ENCODE measurements around the gene CD300H.

The CD300H gene

DNA sequence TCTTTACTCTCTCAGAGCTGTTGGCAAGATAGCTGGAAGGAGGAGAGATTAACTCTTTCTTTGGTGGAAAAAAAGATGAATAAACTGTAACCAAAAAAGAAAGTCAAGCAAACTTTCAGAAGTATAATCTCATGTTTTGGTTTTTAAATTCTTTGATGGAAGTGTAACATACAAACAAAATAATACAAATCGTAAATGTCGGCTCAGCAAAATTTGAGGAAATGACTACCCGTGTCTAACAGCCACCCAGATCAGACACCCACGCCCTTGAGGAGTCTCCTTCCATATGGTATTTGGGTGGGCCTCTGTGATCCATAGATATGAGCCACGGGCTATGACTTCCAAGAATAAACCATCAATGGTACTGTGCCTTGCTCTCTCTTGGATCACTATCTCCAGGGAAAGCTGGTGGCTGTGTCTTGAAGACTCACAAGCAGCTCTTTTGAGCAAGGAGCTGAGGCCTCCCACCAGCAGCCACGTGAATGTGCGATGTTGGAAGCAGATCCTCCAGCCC lies 11.8 kb downstream of the CD300H start:
- no peak overlapping the region for H3K27ac ChIP-seq
- no peak for DNase-seq (ENCODE audit: low read depth, low spot score)

DNA sequence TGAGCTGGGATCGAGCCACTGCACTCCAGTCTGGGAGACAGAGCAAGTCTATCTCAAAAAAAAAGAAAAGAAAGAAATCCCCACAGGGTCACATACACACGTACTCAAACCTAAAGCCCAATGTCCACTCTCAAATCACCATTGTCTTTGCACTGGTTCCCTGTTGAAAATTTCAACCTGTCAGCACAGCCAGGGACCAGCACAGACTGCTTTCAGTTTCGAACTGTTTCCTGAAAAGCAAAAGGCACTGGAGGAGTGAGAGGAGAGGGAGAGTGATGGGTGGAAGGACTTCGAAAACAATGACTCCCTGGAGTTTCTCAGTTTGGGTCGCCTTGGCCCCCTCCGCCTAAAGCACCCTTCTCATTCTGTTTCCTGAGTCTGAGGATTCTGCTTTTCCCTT lies 12.4 kb downstream of the CD300H start:
- DNase-seq (ENCODE audit: low read depth, low spot score): no peak

DNA sequence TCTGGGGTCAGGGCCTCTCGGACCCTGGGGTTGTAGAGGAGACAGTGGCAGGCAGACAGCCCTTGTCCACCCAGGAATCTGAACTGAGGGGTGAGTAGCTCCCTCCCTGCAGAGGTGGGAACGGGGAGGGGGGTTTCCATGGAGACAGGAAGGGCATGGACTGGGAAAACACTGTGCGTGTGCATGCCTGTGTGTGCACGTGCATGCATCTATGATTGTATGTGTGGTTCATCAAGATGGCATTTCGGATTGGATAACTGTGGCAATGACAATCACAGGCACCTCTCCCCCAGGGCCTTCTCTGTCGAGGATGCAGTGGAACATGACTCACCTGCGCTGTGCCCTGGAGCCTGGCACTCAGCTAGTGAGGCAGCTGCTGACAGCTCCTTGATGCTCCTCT lies 15.3 kb downstream of the CD300H start:
- peak; percentile 72 for DNase-seq (ENCODE audit: low read depth, low spot score)
- H3K27ac ChIP-seq: no peak overlapping the region

More for the DNA sequence above, 12.4 kb downstream of the CD300H start:
- H3K27ac ChIP-seq: no peak overlapping the region

DNA sequence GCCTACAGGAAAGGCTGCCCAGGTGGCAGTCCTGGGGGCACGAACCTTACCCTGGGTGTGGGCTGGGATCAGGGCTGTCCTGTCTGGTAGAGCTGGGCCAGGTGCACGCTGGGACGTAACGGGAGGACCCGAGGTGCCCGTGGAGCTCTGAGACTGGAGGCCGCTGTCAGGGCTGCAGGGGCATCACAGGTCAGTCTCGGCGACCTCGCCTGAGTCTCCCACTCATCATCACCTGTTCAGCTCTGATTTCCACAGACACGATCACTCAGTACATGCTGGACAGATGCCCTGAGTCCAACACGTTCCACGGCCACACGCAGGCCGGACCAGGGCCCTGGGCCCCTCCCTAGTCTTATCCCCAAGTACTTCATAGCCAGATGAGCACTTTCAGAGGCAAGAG lies 16.7 kb downstream of the CD300H start:
- H3K27ac ChIP-seq: no peak overlapping the region
- DNase-seq (ENCODE audit: low read depth, low spot score): no peak

DNA sequence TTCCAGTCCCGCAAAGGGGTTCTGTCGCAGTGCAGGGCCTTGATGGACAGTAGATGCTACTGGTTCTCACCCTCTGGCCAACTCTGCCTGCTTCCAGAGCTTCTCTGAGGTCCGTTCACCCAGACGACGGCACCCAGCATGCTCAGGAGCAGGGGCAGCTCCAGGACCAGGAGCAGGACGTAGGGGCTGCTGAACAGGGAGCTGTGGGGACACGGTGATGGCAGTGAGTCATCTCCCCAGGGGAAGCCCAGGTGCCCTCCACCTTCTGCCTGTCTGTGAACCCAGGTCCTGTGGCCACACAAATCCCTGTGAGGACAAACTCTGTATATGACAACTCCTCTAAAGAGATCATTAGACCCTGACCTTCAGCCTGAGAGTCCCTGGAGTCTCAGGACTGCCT lies 18.0 kb downstream of the CD300H start:
- no peak for DNase-seq (ENCODE audit: low read depth, low spot score)
- no peak overlapping the region for H3K27ac ChIP-seq

DNA sequence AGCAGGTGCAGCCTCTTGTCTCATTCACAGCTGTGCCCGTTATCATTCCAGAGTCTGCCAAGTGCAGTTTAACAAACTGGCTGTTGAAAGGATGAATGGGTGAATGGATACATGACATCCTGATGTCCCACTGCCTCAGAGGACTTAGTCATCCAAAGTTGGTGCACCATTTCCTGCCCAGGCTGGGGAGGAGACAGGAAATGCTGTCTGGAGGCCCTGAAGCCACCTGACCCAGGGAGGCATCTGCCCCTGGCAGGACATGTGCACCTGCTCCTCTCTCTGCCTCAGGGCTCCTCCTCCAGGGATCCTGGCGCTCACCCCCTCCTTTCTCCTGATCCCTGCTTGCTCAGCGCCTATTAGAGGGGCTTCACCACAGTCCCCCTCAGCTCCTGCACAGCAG lies 19.6 kb downstream of the CD300H start:
- no peak overlapping the region for H3K27ac ChIP-seq
- no peak for DNase-seq (ENCODE audit: low read depth, low spot score)

DNA sequence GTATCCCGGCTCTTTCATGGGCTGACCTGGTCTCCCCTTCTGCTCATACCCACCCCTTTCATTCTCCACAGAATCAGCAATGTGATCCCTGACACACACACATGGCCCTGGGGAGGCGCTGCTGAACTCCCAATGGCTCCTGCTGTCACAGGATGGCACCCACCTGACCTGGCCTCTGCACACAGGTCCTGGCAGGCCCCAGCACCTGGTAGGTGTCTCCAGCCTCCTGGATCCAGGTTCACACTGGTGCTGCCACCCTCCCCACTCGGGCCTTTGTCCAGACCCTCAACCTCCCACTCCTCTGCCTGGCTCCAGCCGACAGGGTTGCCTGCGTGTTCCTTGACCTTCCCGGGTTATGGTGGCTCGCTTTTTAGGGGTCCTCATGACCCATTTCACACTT lies 20.0 kb downstream of the CD300H start:
- H3K27ac ChIP-seq: no peak overlapping the region
- no peak for DNase-seq (ENCODE audit: low read depth, low spot score)

DNA sequence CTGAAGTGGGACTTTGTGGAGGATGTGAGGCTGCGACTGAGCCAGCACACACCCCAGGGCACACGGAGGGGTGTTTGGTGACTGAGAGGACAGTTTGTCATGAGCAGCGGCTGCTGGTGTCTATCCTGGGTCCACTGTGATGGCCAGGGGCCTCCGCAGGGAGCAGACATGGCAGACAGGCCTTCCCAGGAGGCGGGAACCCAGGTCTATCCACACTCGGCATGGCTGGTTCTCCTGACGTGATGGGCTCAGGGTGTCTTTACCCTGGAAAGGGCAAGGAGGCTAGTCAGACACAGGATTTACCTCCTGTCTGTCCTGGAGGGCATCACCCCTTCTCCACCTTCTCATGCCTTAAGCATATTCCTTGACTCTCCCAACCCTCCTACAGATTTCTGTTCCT lies 20.7 kb downstream of the CD300H start:
- no peak for DNase-seq (ENCODE audit: low read depth, low spot score)
- no peak overlapping the region for H3K27ac ChIP-seq

DNA sequence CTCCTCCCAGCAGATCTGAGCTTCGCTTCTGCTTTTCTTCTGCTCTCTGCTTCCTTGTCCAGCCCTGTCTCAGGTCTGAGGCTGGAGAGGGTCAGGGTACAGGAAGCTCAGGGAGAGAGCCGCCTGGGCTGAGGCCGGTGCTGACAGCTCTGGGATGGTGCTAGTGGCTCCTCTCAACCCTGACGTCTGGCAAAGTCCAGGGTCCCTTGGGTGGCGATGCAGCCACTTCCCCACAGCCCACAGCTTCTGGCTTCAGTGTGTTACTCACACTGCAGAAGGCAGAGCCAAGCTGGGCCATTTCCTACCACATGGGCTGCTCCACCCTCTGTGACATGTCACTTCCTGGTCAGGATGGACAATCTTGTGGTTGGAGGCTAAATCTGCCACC lies 21.5 kb downstream of the CD300H start, which contains the start of gene CD300C:
CD300C (minus strand) TSS at position 273 of the 388 bp plus-strand sequence. CDS start 333 bp downstream, outside the sequence.
- no peak within 1 kb of the TSS for H3K27ac ChIP-seq
- no peak for DNase-seq (ENCODE audit: low read depth, low spot score)

DNA sequence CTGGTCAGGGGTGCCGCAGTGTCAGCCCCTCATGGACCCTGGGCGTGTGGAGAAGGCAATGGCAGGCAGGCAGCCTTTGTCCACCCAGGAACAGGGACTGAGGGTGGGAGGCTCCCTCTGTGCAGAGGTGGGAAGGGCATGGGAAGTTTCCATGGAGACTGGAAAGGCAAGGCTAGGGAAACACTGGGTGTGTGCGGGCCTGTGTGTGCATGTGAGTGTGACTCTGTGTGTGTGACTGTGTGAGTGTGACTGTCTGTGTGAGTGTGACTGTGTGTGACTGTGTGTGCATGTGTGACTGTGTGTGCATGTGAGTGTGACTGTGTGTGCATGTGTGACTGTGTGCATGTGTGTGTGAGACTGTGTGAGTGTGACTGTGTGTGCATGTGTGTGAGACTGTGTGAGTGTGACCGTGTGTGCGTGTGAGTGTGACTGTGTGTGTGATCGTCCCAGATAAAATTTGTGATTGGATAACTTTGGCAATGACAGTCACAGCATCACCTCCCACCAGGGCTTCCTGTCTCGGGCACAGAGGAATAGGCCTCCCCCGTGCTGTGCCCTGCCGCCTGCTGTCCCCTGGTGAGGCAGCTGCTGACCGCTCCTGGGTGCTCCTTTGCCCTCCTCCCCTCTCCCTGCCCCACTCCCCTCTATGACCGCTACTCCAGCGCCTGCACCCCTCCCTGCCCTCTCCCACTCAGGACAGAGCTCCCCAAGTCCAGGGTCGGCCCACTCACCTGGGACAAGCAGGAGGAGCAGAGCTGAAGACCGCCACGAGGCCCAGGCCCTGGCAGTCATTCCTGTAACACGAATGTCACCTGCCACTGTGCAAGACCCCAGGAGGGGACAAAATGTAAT lies 22.1 kb downstream of the CD300H start:
- H3K27ac ChIP-seq: no peak overlapping the region
- DNase-seq (ENCODE audit: low read depth, low spot score): no peak

DNA sequence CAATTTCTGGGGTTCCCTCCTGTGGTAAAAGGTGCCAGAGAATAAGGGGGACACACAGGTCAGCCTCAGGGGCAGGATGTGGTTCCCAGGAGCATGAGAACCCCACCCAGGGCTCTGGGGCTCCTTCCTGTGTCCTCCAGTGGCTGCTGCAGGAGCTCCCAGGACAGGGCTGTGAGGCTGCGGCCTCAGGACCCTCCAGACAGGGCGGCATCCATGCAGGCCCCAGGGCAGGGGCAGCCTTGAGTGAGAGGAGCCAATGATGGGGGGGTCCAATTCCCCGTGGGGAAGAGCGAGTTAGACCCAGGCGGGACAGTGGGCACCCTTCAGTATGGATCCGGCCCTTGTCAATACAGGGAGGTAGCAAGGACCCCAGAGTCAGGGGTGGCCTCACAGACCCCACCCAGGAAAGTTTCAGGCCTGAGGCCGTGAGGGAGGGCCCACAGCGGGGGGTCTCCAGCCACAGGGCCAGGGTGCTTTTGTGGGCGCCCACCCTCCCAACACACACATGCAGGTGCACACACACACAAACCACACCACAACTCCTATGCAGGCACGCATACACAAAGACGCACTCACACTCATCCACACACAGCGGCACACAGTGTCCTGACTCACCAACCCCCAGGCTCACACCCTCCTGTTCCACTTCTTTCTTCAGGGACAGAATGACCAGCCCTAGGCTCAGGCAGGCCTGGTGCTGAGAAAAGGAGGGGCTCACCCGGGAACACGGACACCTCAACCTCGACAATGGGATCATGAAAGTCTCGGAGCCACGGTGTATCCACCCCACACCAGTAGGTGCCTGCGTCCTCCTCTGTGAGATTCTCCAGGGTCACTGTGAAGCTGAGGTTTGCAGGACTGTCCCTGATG lies 23.2 kb downstream of the CD300H start:
- H3K27ac ChIP-seq: no peak overlapping the region
- no peak for DNase-seq (ENCODE audit: low read depth, low spot score)

DNA sequence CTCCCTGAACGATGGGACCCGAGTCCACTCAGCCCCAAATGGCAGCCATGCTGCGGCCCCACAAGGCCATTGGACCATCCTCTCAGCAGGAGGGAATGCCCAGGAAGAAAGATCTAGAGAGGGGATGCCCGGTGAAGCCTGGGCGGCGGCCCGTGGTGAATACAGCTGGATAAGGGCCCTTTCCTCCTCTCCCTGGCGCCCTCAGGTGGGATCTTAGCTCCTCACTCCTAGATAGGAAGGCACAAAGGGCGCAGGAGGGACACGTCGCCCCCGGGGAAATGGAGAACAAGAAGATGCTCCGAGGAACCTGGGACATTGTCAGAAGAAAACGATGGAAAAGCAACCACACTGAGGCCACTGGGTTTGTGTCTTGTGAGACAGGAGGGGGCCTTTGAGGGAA lies 23.9 kb downstream of the CD300H start:
- DNase-seq (ENCODE audit: low read depth, low spot score): no peak
- no peak overlapping the region for H3K27ac ChIP-seq

DNA sequence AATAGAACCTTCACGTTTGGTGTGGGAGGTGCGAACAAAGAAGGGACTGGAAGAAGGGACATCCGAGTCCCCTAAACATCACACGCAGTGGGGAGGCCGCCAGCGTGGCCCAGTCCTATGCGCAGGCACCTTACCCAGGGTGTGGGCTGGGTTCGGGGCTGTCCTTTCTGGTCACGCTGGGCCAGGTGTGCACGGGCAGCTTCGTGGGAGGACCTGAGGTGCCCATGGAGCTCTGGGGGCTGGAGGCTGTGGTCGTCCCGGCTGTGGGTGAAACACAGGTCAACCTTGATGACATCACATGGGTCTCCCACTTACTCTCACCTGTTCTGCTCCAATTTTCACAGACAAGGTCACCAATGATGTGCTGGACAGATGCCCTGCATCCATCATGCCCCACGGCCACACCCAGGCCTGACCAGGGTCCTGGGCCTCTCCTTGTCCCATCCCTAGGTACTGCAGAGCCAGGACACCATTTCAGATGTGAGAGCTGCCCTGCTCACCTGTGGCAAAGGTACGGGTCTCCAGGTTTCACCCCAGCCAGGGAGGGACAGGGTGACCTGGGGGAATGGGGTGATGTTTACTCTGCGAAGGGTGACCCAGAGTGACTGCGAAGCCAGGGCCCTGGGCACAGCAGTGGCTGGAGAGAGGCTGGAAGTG lies 24.5 kb downstream of the CD300H start:
- no peak for DNase-seq (ENCODE audit: low read depth, low spot score)
- H3K27ac ChIP-seq: no peak overlapping the region

DNA sequence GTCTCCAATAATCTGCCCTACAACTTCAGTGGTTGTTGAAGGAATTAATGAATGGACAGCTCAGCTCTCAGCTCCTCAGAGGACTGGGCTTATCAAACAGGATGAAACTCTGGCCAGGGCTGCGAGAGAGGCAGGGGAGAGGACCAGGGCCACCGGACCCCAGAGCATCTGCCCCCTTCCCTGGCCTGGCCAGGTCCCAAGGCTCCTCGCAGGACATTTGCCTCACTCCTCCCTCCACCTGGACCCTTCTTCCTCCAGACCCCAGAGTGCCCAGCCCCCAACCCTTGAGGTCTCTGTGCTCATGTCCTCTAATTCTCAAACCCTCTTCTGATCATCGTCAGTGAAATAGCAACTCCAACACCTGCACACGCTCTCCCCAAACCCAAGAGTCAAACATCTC lies 25.1 kb downstream of the CD300H start:
- H3K27ac ChIP-seq: no peak overlapping the region
- DNase-seq (ENCODE audit: low read depth, low spot score): no peak

DNA sequence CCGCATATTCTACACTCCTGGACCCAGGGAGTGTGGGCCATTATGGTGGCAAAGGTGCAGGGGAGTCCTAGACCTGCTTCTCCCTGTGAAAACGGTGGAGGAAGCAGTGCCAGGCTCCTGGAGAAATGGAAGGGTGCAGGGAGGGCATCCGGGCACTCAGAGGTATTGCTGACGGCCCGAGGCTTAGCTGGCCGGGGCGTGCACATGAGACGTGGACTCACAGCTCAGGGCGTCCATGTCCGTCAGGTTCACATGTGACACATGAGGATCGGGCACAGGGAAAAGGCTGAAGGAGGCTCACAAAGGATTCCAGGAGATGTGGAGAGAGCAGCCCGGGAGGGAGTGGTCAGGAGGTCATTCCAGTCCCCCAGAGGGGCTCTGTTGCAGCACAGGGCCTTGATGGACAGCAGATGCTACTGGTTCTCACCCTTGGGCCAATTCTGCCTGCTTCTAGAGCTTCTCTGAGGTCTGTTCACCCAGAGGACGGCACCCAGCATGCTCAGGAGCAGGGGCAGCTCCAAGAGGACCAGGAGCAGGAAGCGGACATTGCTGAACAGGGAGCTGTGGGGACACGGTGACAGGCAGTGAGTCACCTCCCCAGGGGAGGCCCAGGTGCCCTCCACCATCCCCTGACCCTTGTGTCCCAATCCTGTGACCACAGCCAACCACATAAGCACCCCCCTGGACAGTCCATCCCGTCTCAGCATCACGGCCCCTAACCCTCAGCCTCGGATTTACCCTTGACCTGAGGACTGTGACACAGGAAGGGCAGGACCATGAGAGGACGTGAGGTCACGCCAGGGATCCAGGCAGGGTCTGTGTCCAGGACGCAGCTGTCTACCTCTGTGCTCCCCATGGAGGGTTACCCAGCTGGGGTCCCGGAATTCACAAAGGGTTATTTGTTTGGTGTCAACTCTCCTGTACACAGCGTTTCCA lies 25.9 kb downstream of the CD300H start:
- no peak overlapping the region for H3K27ac ChIP-seq
- no peak for DNase-seq (ENCODE audit: low read depth, low spot score)

DNA sequence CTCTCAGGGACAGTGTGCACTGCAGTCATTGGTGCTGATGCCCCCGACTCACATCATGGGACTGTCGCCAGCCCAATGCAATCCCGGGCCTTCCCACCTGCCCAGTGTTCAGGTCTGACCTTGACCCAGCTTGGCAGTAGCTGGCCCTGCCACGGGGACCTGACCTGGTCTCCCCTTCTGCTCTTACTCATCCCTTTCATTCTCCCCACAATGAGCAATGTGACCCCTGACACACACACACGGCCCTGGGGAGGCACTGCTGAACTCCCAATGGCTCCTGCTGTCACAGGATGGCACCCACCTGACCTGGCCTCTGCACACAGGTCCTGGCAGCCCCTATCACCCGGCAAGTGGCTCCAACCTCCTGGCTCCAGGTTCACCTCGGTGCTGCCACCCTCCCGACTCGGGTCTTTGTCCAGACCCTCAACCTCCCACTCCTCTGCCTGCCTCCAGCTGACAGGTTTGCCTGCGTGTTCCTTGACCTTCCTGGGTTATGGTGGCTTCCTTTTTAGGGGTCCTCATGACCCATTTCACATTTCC lies 28.0 kb downstream of the CD300H start:
- no peak for DNase-seq (ENCODE audit: low read depth, low spot score)
- no peak overlapping the region for H3K27ac ChIP-seq

DNA sequence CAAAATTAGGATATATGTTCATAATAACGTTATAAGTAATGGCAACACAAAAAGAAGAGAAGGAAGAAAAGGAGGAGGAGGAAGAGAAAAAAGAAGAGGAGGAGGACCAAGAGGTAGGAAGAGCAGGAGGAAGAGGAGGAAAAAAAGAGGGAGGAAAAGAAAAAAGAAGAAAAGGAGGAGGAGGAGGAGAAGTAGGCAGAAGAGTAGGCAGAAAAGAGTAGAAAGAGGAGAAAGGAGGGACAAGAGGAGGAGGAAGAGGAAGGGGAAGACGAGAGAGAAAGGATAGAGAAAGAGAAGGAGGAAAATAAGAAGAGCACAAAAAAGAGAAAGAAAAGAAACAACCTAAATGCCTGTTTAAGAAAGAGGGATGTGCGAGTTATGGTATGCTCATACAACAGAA lies 30.4 kb downstream of the CD300H start:
- DNase-seq (ENCODE audit: low read depth, low spot score): no peak
- no peak overlapping the region for H3K27ac ChIP-seq

DNA sequence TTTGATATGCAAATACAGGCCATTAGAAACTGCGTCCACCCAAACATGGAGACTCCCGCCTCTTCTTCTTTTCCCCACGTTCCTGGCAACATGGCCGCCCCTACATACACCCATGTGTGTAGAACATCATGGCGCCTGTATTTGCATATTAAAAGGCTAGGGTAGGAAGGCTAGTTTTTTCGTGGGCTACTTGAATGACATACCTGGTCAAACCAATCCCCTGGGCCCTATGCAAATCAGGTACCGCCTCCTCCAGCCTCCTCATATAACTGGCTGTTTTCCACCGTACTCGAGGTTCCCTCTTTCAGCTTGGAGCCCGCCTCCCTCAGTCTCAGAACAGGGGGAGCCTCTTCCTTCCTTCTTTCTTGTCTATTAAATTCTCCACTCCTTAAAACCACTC lies 35.2 kb downstream of the CD300H start:
- H3K27ac ChIP-seq: no peak overlapping the region
- DNase-seq (ENCODE audit: low read depth, low spot score): no peak

DNA sequence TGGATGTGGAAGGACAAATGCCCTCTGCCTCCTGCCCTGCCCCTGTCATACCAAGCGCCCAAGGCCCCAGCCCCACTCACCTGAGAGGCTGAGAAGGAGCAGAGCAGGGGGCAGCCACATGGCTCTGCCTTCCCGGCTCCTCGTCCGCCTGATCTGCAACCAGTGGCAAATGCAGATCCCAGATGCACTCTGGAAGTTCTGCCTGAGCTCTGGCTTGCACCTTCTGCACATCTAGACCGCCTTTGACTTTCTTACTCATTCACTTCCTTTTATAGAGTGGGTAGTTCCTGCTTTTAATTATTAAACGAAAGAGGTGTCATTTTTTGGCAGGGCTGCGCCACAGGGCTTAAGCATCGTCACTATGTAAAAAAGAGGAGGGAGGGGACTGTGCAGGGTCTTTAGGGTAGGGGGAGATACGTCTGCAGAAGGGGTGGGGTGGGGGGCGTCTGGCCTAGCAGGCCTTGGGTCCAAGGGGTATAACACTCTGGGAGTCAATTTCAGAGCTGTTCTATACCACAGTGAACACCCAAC lies 36.0 kb downstream of the CD300H start, which contains the start of gene CD300LB:
CD300LB (minus strand) TSS at position 245 of the 531 bp plus-strand sequence; CDS start at position 120, 125 bp downstream.
- H3K27ac ChIP-seq: no peak within 1 kb of the TSS
- DNase-seq (ENCODE audit: low read depth, low spot score): no peak
